Stimulated activated CD4-positive, alpha-beta T cell treated with anti-CD3 and anti-CD28 coated beads, Interleukin-2, amount 100 ng/mL, for 4 hours (primary cell): ENCODE data around the gene NUDT7.

Experiments used
- DNase-seq: peaks from one replicate; pipeline ENCODE4 v3.0.0-alpha.2; 2020; ENCODE audit warnings: low read depth

Gene NUDT7

GRCh38 chr16:77724174-77724573, 1.9 kb downstream of the NUDT7 start:
- no peak for DNase-seq

- DNase-seq, result no peak
These were observed 7.6 kb downstream of the NUDT7 start for GRCh38 chr16:77729951-77730350.

- DNase-seq, result no peak
These were observed 10.1 kb downstream of the NUDT7 start for GRCh38 chr16:77732241-77732946.

GRCh38 chr16:77736879-77737278, 14.6 kb downstream of the NUDT7 start:
- DNase-seq, result no peak

GRCh38 chr16:77738706-77739558, 16.6 kb downstream of the NUDT7 start:
- DNase-seq, result no peak

- DNase-seq, result no peak
These were observed 17.2 kb downstream of the NUDT7 start for GRCh38 chr16:77739559-77739892.

GRCh38 chr16:77744141-77744540, 21.8 kb downstream of the NUDT7 start:
- DNase-seq, result no peak

- DNase-seq, result no peak
These were observed 23.7 kb downstream of the NUDT7 start for GRCh38 chr16:77745972-77746371.

GRCh38 chr16:77748421-77749005, 26.2 kb downstream of the NUDT7 start:
- DNase-seq, result no peak

- DNase-seq, result no peak
These were observed 27.1 kb downstream of the NUDT7 start for GRCh38 chr16:77749415-77749814.

- DNase-seq, result no peak
These were observed 35.7 kb downstream of the NUDT7 start for GRCh38 chr16:77758046-77758445.

- DNase-seq, result no peak
These were observed 36.2 kb downstream of the NUDT7 start for GRCh38 chr16:77758508-77758907.

GRCh38 chr16:77759201-77759600, 36.9 kb downstream of the NUDT7 start:
- DNase-seq, result no peak

- DNase-seq, result no peak
These were observed 37.5 kb downstream of the NUDT7 start for GRCh38 chr16:77759821-77760220.

GRCh38 chr16:77760800-77761199, 38.5 kb downstream of the NUDT7 start:
- DNase-seq, result no peak

- DNase-seq, result no peak
These were observed 38.9 kb downstream of the NUDT7 start for GRCh38 chr16:77761204-77761603.

- no peak for DNase-seq
These were observed 39.9 kb downstream of the NUDT7 start for GRCh38 chr16:77762262-77762661.

GRCh38 chr16:77763994-77764393, 41.7 kb downstream of the NUDT7 start:
- no peak for DNase-seq

GRCh38 chr16:77767211-77767610, 44.9 kb downstream of the NUDT7 start:
- no peak for DNase-seq

GRCh38 chr16:77767826-77768225, 45.5 kb downstream of the NUDT7 start:
- DNase-seq, result no peak

- no peak for DNase-seq
These were observed 53.9 kb downstream of the NUDT7 start for GRCh38 chr16:77775911-77776909.

GRCh38 chr16:77777745-77778144, 55.4 kb downstream of the NUDT7 start:
- DNase-seq, result no peak
